Thoracic aorta (tissue), 2 donors: ENCODE measurements around the gene WFDC2. TPM values are rescaled to one million over a fixed set of nuclear protein-coding genes. Genes with fewer than 3 reads are reported as not detected.

Experiments used
- ATAC-seq: fragments of 150-250 bp; one replicate; pipeline ENCODE4 v1.8.0; 2017; ENCODE audit warnings: low read depth; ENCODE audit not compliant: insufficient number of reproducible peaks, low FRiP score
- DNase-seq: peaks from one replicate; pipeline ENCODE4 v3.0.0-alpha.2; 2020; ENCODE audit warnings: low spot score
- H3K27ac ChIP-seq, 2 donors: fragments of 200-600 bp; sonication (generic); 1 replicate in 1 of 2; 2 replicates in 1 of 2; pipeline ENCODE4 v1.5.1; 2016; ENCODE audit warnings: mild to moderate bottlenecking in 2 of 2, moderate library complexity in 2 of 2
- H3K27me3 ChIP-seq: fragments of 200-600 bp; sonication (generic); replicated peaks from 2 replicates; pipeline ENCODE4 v1.6.0; 2016; ENCODE audit warnings: mild to moderate bottlenecking; ENCODE audit not compliant: insufficient read depth
- H3K36me3 ChIP-seq: fragments of 200-600 bp; sonication (generic); one replicate; pipeline ENCODE4 v1.5.1; 2016
- H3K4me1 ChIP-seq, 2 donors: fragments of 200-600 bp; sonication (generic); 1 replicate in 1 of 2; 2 replicates in 1 of 2; pipeline versions ENCODE4 v1.5.1 to v1.6.0; 2016; ENCODE audit warnings: low read depth in 2 of 2, mild to moderate bottlenecking in 1 of 2; ENCODE audit not compliant: control insufficient read depth in 1 of 2
- H3K4me3 ChIP-seq: fragments of 200-600 bp; sonication (generic); 2 replicates; pipeline ENCODE4 v1.5.1; 2016; ENCODE audit warnings: mild to moderate bottlenecking
- H3K9me3 ChIP-seq: fragments of 200-600 bp; sonication (generic); 2 replicates; pipeline ENCODE4 v1.5.1; 2016
- CTCF ChIP-seq: fragments of 200-600 bp; sonication (generic); IDR thresholded peaks from one replicate; pipeline ENCODE4 v1.5.1; 2019; ENCODE audit warnings: antibody characterized with exemption
- total RNA-seq, 2 donors: library from RNA; depleted of rRNA; stranded (reverse); fragments of >200 nt; gene quantifications; one replicate each; pipeline versions ENCODE4 v1.1.0 to v1.2.3, GENCODE V29; 2016

Gene WFDC2
- total RNA-seq, 2 donors from 2014 or later = not detected

GRCh38 chr20:45506398-45506797, 36.8 kb downstream of the WFDC2 start:
- ATAC-seq (no peak), DNase-seq (no peak)
- H3K27ac ChIP-seq = no peak overlapping the region
- no peaks in the 10 kb centered on the region for H3K27me3 ChIP-seq
- no peak for TF ChIP-seq CTCF
- no peaks in the 10 kb centered on the region for H3K36me3 ChIP-seq
- H3K4me3 ChIP-seq = no peak overlapping the region
- no peaks in the 10 kb centered on the region for H3K4me1 ChIP-seq
- H3K9me3 ChIP-seq = no peaks in the 10 kb centered on the region

GRCh38 chr20:45507011-45507820, 37.7 kb downstream of the WFDC2 start:
- Histone ChIP-seq H3K27ac (no peak overlapping the region), H3K9me3 (no peaks in the 10 kb centered on the region), H3K4me1 (no peaks in the 10 kb centered on the region), H3K4me3 (no peak overlapping the region), H3K36me3 (no peaks in the 10 kb centered on the region), H3K27me3 (no peaks in the 10 kb centered on the region)
- no peak for TF ChIP-seq CTCF
- ATAC-seq (no peak), DNase-seq (no peak)

- Histone ChIP-seq H3K27me3 (no peaks in the 10 kb centered on the region), H3K36me3 (no peaks in the 10 kb centered on the region), H3K4me3 (no peak overlapping the region), H3K9me3 (no peaks in the 10 kb centered on the region), H3K27ac (no peak overlapping the region), H3K4me1 (no peaks in the 10 kb centered on the region)
- ATAC-seq (no peak), DNase-seq (no peak)
- no peak for TF ChIP-seq CTCF
These were observed 38.7 kb downstream of the WFDC2 start for GRCh38 chr20:45508068-45508886.

GRCh38 chr20:45509091-45509490, 39.5 kb downstream of the WFDC2 start:
- no peak overlapping the region for H3K4me3 ChIP-seq
- no peaks in the 10 kb centered on the region for H3K27me3 ChIP-seq
- DNase-seq (no peak), ATAC-seq (no peak)
- no peaks in the 10 kb centered on the region for H3K4me1 ChIP-seq
- H3K27ac ChIP-seq = no peak overlapping the region
- no peaks in the 10 kb centered on the region for H3K36me3 ChIP-seq
- H3K9me3 ChIP-seq = no peaks in the 10 kb centered on the region
- TF ChIP-seq CTCF = no peak

- Histone ChIP-seq H3K27me3 (no peaks in the 10 kb centered on the region), H3K27ac (no peak overlapping the region), H3K36me3 (no peaks in the 10 kb centered on the region), H3K4me1 (no peaks in the 10 kb centered on the region), H3K9me3 (no peaks in the 10 kb centered on the region), H3K4me3 (no peak overlapping the region)
- no peak for ATAC-seq
- DNase-seq = no peak
- TF ChIP-seq CTCF = no peak
These were observed 40.8 kb downstream of the WFDC2 start for GRCh38 chr20:45510242-45510862.
